ENCODE measurements around the gene WAC.

GRCh38 chr10:28551086-28551485 lies 18.2 kb downstream of the WAC start:
- no peak for TF ChIP-seq CTCF (conservative IDR thresholded peaks at IDR 0.05)
- no peak for TF ChIP-seq EZH2 (IDR thresholded peaks at IDR 0.05; ENCODE audit: low read depth)

All from PC-9 (cell line).